Left ventricle myocardium inferior (tissue), 1 donor: ENCODE data around the gene ANXA6. TPM values are rescaled to one million over a fixed set of nuclear protein-coding genes. Genes with fewer than 3 reads are reported as not detected.

ENCODE experiments used
- DNase-seq: peaks from one replicate; pipeline ENCODE4 v3.0.0-alpha.2; 2020
- H3K27ac ChIP-seq: fragments of 200-600 bp; replicated peaks from 2 replicates; pipeline ENCODE4 v1.8.0; 2021
- H3K27me3 ChIP-seq: fragments of 200-600 bp; 2 replicates; pipeline ENCODE4 v1.8.0; 2021; ENCODE audit warnings: low read depth
- H3K36me3 ChIP-seq: fragments of 200-600 bp; 2 replicates; pipeline ENCODE4 v1.8.0; 2021
- H3K4me1 ChIP-seq: fragments of 200-600 bp; 2 replicates; pipeline ENCODE4 v1.8.0; 2021
- H3K4me3 ChIP-seq: fragments of 200-600 bp; 2 replicates; pipeline ENCODE4 v1.8.0; 2021; ENCODE audit warnings: mild to moderate bottlenecking, moderate library complexity
- H3K9me3 ChIP-seq: fragments of 200-600 bp; replicated peaks from 2 replicates; pipeline ENCODE4 v1.8.0; 2021
- CTCF ChIP-seq: fragments of 200-600 bp; IDR thresholded peaks from 2 replicates; pipeline ENCODE4 v1.8.0; 2021; ENCODE audit warnings: antibody characterized with exemption, mild to moderate bottlenecking, borderline replicate concordance
- intact Hi-C: fragments of 100-400 bp; cut with micrococcal nuclease; formaldehyde crosslinking; loops from one replicate; pipeline ENCODE4 v1.11.0; 2022
- total RNA-seq: library from RNA; stranded (reverse); fragmentation: NEBNext Ultra II Directional; extraction: Animal tissue kit (Norgen Biotek cat#: 25700); gene quantifications from one replicate; pipeline ENCODE4 v1.2.1, GENCODE V29; 2021
- donor health status: DM: no; HTN: yes; CAD: no; lungs with severe emphysema.

Gene ANXA6
- total RNA-seq, 1 donor from 2014 or later = 195 TPM

- peak overlapping the region; percentile 93 for H3K27ac ChIP-seq
- no peak for TF ChIP-seq CTCF
- H3K4me3 ChIP-seq = peak overlapping the region; percentile 88
- H3K36me3 ChIP-seq = no peaks in the 10 kb centered on the region
- no peak for DNase-seq
- intact Hi-C loops = no loop called here
- no peaks in the 10 kb centered on the region for H3K27me3 ChIP-seq
- no peaks in the 10 kb centered on the region for H3K9me3 ChIP-seq
- H3K4me1 ChIP-seq = peaks cover 77% of the 10 kb centered on the region
These were observed 1.6 kb downstream of the ANXA6 start for GRCh38 chr5:151155775-151156506.

GRCh38 chr5:151154931-151155774, 2.4 kb downstream of the ANXA6 start:
- Histone ChIP-seq H3K4me3 (peak overlapping the region; percentile 88), H3K9me3 (no peaks in the 10 kb centered on the region), H3K4me1 (peaks cover 84% of the 10 kb centered on the region), H3K27me3 (no peaks in the 10 kb centered on the region), H3K36me3 (no peaks in the 10 kb centered on the region), H3K27ac (peak overlapping the region; percentile 93)
- DNase-seq = no peak
- intact Hi-C loops = no loop called here
- no peak for TF ChIP-seq CTCF

- Histone ChIP-seq H3K27me3 (no peaks in the 10 kb centered on the region), H3K4me1 (peaks cover 95% of the 10 kb centered on the region), H3K27ac (peak overlapping the region; percentile 93), H3K36me3 (no peaks in the 10 kb centered on the region), H3K9me3 (no peaks in the 10 kb centered on the region), H3K4me3 (no peak overlapping the region)
- intact Hi-C loops = no loop called here
- TF ChIP-seq CTCF = no peak
- no peak for DNase-seq
These were observed 3.8 kb downstream of the ANXA6 start for GRCh38 chr5:151153766-151154272.

- intact Hi-C loops = no loop called here
- Histone ChIP-seq H3K4me3 (no peak overlapping the region), H3K9me3 (no peaks in the 10 kb centered on the region), H3K27ac (peak overlapping the region; percentile 11), H3K27me3 (no peaks in the 10 kb centered on the region), H3K4me1 (peaks cover 95% of the 10 kb centered on the region), H3K36me3 (no peaks in the 10 kb centered on the region)
- TF ChIP-seq CTCF = no peak
- DNase-seq = no peak
These were observed 4.3 kb downstream of the ANXA6 start for GRCh38 chr5:151153300-151153699.

GRCh38 chr5:151151793-151152192, 5.8 kb downstream of the ANXA6 start:
- Histone ChIP-seq H3K36me3 (peaks cover 12% of the 10 kb centered on the region), H3K4me3 (no peak overlapping the region), H3K27me3 (no peaks in the 10 kb centered on the region), H3K27ac (peak overlapping the region; percentile 65), H3K9me3 (no peaks in the 10 kb centered on the region), H3K4me1 (peaks cover 92% of the 10 kb centered on the region)
- intact Hi-C loops = no loop called here
- DNase-seq = no peak
- TF ChIP-seq CTCF = no peak
